ENCODE measurements around the gene UBASH3B.

- no peak for TF ChIP-seq CTCF (IDR thresholded peaks at IDR 0.05; ENCODE audit: low read depth, low read length)
- TF ChIP-seq EZH2phosphoT487 (IDR thresholded peaks at IDR 0.05; ENCODE audit: low read depth), result no peak
These were observed 4.4 kb downstream of the UBASH3B start for GRCh38 chr11:122659676-122660554.
